Neural cell (in vitro differentiated cells): ENCODE results near the gene TPPP3.

ENCODE experiments used
- CTCF ChIP-seq: fragments of 450-650 bp; IDR thresholded peaks from 2 replicates; pipeline ENCODE4 v1.5.1; 2014; ENCODE audit warnings: antibody characterized with exemption, mild to moderate bottlenecking, moderate library complexity; ENCODE audit not compliant: poor library complexity, severe bottlenecking
- EZH2 ChIP-seq: fragments of 200-600, 300-800 bp; shearing (Covaris generic), sonication (generic); IDR thresholded peaks from 2 replicates; pipeline ENCODE4 v1.6.1; 2014; ENCODE audit warnings: antibody characterized with exemption, low read length, borderline replicate concordance, mild to moderate bottlenecking; ENCODE audit not compliant: insufficient read depth, poor library complexity, severe bottlenecking
- POLR2AphosphoS5 ChIP-seq: IDR thresholded peaks from 2 replicates; pipeline ENCODE4 v1.6.1; 2012
- REST ChIP-seq: IDR thresholded peaks from 2 replicates; pipeline ENCODE4 v1.6.1; 2012; ENCODE audit warnings: borderline replicate concordance
- TAF1 ChIP-seq: IDR thresholded peaks from 2 replicates; pipeline ENCODE4 v1.6.1; 2012; ENCODE audit warnings: low read depth

DNA sequence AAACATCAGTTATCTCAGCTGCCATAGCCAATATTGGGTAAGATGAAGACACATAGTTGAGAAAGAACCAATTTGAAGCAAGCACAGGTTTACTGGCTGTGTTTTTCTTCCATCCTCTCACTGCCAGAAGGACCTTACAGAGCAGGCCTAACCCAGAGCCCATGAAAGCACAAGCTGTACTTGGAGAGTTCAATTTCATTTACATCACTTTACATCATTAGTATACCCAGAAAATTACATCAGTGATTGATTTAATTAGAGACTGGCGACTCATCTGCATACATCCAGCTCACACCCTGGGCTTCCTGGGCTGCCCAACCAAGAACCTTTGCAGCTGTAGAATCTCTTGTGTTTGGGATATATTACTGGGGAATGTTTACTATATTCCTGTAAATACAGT lies 43.0 kb downstream of the TPPP3 start:
- TF ChIP-seq CTCF (no peak), REST (no peak), POLR2AphosphoS5 (no peak), EZH2 (no peak), TAF1 (no peak)
